GM08714 (cell line): ENCODE data around the gene HMX2.

Experiments
- H3K4me3 ChIP-seq: fragments of 200-500 bp; sonication (Bioruptor generic); 2 replicates; pipeline ENCODE4 v1.5.1; 2014; ENCODE audit warnings: mild to moderate bottlenecking, low read length, inconsistent platforms
- ZNF274 ChIP-seq: IDR thresholded peaks from 2 replicates; pipeline ENCODE4 v1.6.1; 2012; ENCODE audit warnings: mild to moderate bottlenecking, low read depth, low read length

HMX2 gene, protein sequence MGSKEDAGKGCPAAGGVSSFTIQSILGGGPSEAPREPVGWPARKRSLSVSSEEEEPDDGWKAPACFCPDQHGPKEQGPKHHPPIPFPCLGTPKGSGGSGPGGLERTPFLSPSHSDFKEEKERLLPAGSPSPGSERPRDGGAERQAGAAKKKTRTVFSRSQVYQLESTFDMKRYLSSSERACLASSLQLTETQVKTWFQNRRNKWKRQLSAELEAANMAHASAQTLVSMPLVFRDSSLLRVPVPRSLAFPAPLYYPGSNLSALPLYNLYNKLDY

GRCh38 chr10:123147635-123148413 lies at the start of gene HMX2:
Gene HMX2 (plus strand): TSS chr10:123148136. CDS start chr10:123148379, 243 bp downstream.
- no peak for TF ChIP-seq ZNF274
- H3K4me3 ChIP-seq: peak within 1 kb of the TSS; percentile 9; the same call in 1 of the 2 replicates

- H3K4me3 ChIP-seq: no peak overlapping the region
- no peak for TF ChIP-seq ZNF274
Observed at GRCh38 chr10:123100030-123100762, 47.7 kb upstream of the HMX2 start.

DNA sequence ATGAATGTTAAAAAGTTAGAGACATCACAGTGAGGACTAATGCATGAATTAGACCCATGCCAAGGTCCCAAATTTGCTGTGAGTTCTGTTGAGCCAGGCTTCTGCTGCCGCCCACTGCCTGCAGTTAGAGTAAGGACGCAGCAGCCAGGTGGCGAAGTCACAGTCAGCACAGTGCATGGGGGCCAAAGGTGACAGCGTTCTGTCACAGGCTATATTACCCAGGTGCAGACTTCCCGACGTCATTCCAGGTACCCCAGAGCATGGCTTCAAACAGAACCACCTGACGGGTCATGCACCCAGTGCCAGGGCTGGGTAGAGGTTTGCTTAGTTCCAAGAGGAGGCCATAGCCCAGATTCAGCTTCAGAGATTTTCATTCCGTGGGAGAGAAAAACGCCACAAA lies 46.1 kb upstream of the HMX2 start:
- TF ChIP-seq ZNF274: no peak
- H3K4me3 ChIP-seq: no peak overlapping the region

DNA sequence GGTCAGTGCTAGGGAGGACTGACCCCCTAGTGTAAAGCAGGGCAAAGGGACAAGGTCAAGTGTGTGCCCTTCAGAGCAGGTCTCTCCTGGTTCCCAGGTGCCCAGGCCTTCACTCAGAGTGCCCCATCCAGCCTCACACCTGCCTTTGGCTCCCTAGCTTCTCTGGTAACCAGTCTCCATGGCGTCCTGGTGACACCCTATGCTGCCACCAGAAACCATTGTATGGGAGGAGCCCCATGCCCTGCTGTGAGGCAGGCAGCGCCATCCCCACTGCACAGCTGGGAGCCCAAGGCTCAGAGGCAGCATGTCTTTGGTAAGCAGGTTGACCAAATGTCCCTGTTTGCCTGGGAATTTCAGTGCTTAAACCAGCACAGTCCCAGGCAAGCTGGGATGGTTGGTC lies 45.3 kb upstream of the HMX2 start:
- TF ChIP-seq ZNF274: no peak
- no peak overlapping the region for H3K4me3 ChIP-seq

- TF ChIP-seq ZNF274: no peak
- H3K4me3 ChIP-seq: no peak overlapping the region
Observed at GRCh38 chr10:123103944-123104343, 44.0 kb upstream of the HMX2 start.

GRCh38 chr10:123109466-123109865 lies 38.5 kb upstream of the HMX2 start:
- H3K4me3 ChIP-seq: no peak overlapping the region
- TF ChIP-seq ZNF274: no peak

DNA sequence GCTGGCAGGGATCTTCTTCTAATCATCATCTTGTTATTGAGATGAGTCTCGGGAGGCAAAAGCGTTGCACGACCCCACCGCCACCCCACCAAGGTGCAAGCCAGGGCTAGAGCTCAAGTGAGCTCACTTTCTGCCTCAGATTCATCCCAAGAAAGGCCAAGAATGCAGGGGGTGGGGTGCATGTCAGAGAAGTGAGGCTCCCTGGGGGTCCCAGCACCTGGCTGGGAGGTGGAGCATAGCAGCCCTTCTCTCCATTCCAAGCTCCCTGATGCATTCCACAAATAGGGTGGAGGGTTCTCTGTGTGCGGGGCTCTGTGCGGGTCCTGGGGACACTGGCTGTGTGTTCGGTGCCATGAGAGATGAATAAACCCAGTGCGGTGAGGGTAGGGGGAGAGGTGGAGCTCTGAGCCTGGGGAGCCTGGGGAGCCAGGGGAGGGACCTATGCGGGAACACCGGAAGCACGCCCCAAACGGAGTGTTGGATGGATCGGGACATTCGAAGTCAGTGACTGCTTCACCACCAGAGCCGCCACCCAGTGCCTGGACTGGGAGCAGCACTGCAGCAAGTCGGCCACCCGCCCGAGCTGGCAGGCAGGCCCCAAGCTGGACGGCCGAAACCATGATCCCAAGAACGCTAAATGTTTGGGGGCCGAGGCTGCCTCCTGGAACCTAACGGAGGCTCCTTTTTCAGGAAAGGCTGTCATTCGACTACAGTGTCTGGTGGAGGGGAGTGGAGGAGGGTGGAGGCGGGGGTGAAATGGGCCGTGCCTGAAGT lies 30.1 kb upstream of the HMX2 start:
- no peak for TF ChIP-seq ZNF274
- H3K4me3 ChIP-seq: no peak overlapping the region

GRCh38 chr10:123119081-123119480 lies 28.9 kb upstream of the HMX2 start:
- no peak for TF ChIP-seq ZNF274
- no peak overlapping the region for H3K4me3 ChIP-seq

- no peak overlapping the region for H3K4me3 ChIP-seq
- TF ChIP-seq ZNF274: no peak
Observed at GRCh38 chr10:123126246-123126645, 21.7 kb upstream of the HMX2 start.

GRCh38 chr10:123129618-123130271 lies 18.2 kb upstream of the HMX2 start:
- H3K4me3 ChIP-seq: no peak overlapping the region
- no peak for TF ChIP-seq ZNF274

GRCh38 chr10:123132576-123133477 lies 15.1 kb upstream of the HMX2 start:
- TF ChIP-seq ZNF274: no peak
- peak overlapping the region; percentile 3; the same call in 1 of the 2 replicates for H3K4me3 ChIP-seq

DNA sequence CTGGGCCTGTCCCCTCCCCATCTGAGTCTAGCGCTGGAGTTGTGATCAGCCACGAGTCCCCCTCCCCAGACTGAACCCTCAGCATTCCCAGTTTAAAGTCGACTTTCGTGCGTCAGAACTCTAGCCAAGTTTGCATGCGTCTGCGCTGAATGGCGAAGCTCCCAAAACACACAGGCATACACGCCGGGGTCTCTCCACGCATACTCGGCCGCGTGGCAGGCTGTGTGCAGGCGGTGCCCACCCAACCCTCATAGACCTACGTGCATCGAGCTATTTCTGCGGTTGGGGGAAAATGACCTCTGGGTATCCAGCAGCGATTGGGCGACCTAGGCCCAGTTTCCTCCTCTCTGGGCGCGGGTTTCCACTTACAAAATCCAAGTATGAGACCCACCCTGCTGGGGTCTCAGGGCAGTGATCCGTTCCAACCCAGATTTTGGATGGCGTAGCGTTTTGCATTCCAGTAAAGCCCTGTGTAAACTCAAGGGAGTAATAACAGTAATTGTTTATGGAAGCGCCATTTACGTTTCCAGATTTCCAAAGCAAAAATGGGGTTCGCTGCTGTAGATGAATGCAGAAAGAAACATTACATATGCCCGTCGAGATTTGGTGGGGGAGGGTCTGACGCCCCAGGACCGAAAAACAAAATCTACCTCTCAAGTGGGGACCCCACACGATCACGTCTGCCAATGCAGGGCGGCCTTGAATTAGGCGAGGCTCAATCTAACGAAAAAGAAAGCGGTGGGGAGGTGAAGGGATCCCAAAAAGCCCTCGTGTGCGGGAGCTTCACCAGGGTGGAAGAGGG lies 14.2 kb upstream of the HMX2 start:
- no peak overlapping the region for H3K4me3 ChIP-seq
- TF ChIP-seq ZNF274: no peak
